UCSD-AML1 (cell line): Measurements from ENCODE around the gene CBS.
"Not testable (repeated sequence)": the region's sequence is repeated elsewhere in the genome, so short reads cannot be mapped to it uniquely, and the experiment has no call there.

Experiments
- DNase-seq: peaks from one replicate; lab custom pipeline; 2025; ENCODE audit not compliant: unreplicated experiment; lab: John Stamatoyannopoulos, UW

CBS gene

DNA sequence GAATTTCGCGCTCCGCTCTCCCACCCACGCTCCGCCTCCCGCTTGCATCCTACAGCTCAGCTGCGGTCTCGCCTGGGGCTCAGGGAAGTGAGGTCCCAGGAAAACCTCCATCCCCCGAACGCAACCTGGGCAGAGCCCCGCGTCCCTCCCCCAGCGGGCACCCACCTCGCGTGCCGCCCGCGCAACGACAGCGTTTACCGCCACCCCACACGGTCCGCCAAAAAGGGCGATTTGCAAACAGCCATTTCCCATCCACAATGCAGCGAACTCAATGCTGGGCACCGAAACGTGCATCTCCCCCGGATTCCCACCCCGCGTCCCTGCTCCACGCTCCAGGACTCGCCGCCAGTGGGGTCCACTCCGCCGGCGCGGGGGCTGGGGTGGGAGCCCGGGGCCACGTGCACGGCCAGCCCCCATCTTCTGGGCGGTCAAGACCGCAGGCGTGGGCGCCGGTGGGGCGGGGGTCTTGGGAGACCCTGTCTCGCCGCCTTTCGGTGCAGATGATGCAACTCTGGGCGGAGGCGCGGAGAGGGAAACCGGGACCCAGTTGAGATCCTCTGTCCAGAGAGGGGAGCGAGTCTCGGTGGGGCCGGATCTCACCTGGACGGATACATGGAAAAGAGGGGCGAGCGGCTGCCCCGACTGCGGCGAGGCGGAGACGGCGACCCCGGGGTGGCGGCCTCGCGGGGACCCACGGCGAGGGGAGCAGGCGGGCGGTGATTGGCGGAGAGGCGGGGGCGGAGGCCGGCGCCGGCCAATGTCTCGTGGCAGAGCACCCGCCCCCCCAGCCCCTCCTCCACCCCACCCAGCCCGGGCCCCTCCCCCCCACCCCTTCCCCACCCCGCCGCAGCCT, at the start of gene CBS:
Gene CBS (minus strand): TSS at position 666 of the 853 bp plus-strand sequence. CDS start 3,642 bp downstream, outside the sequence.
- DNase-seq: not testable (repeated sequence)

GRCh38 chr21:43115956-43116355, 40.3 kb upstream of the CBS start:
- DNase-seq: not testable (repeated sequence)

- not testable (repeated sequence) for DNase-seq
These were observed 38.8 kb upstream of the CBS start for GRCh38 chr21:43114483-43114882.

GRCh38 chr21:43109006-43109405, 33.4 kb upstream of the CBS start:
- not testable (repeated sequence) for DNase-seq

- DNase-seq: not testable (repeated sequence)
These were observed 32.5 kb upstream of the CBS start for GRCh38 chr21:43108177-43108576.

DNA sequence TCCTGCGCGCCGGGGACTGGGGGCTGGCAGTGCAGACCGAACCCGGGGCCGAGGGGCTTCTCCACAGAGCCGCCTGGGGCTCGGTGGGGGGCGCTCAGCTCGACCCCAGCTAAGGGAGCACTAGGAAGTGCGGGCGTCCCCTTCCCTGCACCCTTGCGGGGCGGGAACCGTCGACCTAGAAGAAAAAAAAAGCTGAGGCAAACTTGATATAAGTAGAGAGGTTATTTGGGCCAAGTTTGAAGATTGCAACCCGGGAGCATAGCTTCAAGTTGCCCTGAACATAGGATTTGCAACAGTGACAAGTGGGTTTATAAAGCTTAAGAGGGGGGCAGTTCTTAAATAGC, 32.1 kb upstream of the CBS start:
- not testable (repeated sequence) for DNase-seq

DNA sequence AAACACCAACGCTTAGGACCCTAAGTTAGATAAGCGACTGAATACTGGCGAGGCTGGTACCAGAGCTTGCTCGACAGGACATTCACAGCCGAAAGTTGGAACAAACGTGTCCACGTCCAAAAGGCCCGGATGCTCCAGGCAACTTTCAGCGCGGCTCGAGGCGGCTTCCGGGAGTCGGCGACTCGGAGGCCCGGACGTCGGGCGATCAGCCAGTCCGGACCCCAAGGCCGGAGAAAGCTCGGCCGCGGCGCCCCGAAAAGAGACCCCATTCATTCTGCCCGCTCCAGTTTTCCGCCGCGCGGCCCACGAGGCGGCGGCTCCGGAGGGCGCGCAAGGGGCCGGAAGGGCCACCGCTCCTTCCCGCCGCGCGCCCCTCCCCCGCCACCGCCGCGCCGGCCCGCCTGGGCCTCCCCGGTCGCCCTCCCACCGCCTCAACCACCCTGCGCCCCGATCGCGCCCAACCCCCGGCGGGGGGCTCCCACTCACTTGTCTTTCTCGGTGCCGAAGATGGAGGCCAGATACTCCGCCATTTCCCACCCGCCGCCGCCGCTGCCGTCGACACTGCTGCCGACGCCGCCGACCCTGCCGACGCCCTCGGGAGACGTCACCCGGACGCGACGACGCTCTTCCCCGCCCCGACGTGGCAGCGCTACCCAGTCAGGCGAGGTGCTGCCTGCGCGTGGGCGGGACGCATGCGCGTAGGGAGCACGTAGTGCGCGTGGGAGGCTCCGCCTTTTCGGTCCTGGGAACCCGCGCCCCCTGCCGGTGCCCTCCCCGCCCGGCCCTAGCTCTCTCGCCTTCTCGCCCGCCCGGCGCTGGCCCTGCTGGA, 31.5 kb upstream of the CBS start, which contains the start of gene U2AF1:
Gene U2AF1 (minus strand): TSS at position 606 of the 829 bp plus-strand sequence. CDS start 76 bp downstream, at position 530.
- not testable (repeated sequence) for DNase-seq

DNA sequence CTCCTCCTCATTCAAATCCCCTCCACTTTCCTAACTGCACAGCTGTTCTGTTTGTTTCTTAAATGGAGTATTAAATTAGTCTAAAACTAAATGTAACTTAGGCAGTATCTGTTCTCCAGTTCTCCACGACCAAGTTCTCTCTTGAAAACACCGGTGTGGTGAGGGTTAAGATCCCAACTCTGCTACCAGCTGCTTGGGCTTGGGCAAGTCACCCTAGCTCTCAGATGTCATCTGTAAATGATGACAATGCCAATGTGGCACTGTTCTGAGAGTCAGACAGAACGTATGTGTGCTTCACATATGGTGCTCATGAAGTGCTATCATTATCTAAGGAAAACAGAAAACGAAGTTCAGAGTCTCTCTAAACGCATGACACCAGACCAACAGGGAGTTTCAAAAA, 29.0 kb upstream of the CBS start:
- DNase-seq: not testable (repeated sequence)

GRCh38 chr21:43102281-43102680, 26.6 kb upstream of the CBS start:
- DNase-seq: not testable (repeated sequence)

DNA sequence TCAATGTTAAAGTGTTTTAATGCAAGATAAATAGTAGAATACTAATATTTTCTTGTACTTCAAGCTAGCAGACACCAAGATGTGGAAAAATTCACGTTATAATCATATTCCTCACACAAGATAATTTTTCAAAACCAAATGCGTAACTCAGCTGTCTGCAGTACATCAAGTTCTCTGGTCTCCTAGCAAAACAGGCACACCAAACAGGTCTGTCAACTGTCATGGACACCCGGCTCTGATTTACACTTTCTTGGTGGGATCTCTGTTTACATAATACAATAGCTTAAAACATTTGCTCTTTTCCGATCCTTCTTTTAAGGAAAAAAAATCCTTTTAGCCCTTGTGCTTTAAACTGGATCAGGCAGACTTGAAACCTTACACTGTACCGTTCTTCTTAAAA, 26.0 kb upstream of the CBS start:
- DNase-seq: not testable (repeated sequence)

DNA sequence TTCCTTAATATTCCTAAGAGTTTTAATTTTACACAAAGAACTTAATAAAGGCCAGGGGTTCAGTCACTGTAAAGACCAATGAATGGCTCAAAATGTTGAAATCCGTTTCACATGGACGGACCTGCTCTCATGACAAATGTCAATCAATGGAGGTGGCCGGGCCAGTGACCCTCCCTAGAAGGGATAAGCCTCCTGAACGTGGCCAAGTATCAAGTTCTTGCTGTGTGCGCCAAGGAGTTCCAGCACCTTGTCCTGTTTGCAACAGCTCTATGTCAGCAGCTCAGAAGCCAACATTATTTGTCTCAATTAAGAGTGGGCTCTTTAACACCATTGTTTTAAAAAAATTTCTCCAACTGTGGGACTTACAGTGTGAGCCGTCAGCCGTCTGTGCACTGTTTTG, 25.4 kb upstream of the CBS start:
- not testable (repeated sequence) for DNase-seq

GRCh38 chr21:43091979-43092614, 16.5 kb upstream of the CBS start:
- not testable (repeated sequence) for DNase-seq

DNA sequence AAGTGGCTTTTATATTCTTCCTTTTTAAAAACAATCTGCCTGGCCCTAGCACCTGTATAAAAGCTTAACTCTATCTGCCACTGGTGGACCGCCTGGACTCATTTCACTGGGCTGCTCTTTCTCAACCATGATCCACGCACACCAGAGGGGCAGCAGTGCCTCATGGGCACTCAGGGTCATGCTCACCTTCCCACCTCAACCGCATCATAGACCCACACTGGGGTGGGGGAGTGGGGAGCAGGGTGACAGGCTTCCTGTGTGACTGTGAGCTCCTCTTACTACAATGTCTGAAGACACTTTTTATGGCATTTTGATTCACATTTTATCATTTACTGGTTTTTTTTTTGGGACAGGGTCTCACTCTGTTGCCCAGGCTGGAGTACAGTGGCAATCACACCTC, 15.3 kb upstream of the CBS start:
- not testable (repeated sequence) for DNase-seq

GRCh38 chr21:43089463-43089862, 13.8 kb upstream of the CBS start:
- DNase-seq: not testable (repeated sequence)

- not testable (repeated sequence) for DNase-seq
These were observed 7.1 kb upstream of the CBS start for GRCh38 chr21:43082587-43083300.

DNA sequence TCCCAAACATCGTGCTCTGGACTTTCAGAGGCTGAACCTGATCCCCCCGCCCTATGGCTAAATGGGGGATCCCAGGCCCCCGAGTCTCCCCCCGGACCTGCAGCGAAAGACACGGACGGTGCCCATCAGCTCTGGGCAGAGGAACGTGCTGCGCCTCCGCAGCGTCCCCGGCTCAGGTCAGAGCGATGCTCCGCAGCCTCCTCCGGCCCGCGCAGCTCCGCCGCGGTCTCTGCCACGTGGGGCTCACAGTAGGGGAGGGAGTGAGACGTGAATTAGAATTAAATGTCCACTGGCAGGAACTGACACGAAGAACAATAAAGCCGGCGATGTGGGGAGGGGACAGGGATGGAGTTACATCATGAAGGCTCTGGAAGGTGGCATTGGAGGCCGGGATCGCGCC, 1.0 kb upstream of the CBS start:
- not testable (repeated sequence) for DNase-seq

GRCh38 chr21:43076023-43076637, 495 bp upstream of the CBS start:
- not testable (repeated sequence) for DNase-seq

DNA sequence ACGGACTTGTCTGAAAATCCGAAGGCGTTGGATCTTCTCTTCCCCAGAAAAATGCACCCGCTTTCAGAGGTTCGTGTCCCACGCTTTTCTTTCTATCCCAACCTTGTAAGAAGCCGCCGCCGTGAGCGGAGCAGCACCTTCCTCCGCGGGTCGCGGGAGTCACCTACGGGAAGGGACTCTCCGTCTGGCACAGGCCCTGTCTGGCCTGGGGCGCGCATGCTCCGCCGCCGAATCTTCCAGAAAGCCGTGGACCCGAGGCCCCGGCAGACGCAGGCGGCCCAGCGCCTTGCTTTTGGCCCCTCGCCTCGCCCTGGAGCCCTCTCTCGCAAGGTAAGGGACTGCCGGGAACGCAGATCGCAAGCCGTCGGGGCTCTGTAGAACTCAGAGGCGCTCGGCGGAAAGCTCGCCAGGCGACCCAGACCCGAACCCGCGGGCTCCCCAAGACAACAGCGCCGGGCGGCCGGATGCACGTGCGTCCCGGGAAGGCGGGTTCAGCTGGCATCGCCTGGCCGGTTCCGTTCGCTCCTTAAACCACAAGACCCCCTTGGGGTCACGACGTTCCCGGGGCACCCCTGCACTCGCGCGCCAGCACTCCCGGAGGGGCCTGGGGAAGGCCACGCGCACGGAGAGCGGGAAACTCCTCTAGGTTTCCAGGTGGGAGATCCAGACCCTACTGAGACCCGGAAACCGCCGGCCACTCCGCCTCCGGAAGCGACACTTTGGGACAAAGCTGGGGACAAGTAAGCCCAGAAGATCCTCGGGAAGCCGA, 1.1 kb downstream of the CBS start:
- not testable (repeated sequence) for DNase-seq

DNA sequence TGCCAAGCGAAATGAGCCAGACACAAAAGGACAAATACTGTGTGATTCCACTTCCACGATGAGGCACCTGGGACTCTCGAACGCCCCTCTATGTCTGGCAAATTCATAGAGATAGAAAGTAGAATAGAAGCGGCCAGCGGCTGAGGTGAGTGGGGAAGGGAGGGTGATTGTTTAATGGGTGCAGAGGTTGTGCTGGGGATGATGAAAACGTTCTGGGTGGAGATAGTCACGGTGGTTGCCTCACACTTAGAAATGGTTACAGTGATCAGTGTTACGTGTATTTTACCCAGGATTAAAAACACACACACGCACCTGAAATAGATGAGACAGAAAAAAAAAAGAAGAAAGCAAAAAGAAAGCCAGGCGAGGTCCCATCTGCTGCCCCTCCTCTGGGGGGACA, 2.9 kb downstream of the CBS start:
- DNase-seq: not testable (repeated sequence)
